GM19043 (cell line): ENCODE data around the gene OSBPL8.
A peak's percentile ranks its signal among the peaks of the same experiment; 100 is the strongest.
"Not testable (repeated sequence)": the region's sequence is repeated elsewhere in the genome, so short reads cannot be mapped to it uniquely, and the experiment has no call there.

Source experiments
- ATAC-seq: cut with Tn5 transposase; IDR thresholded peaks from one replicate; pipeline ENCODE4 v1.9.1; 2021; ENCODE audit warnings: low read depth; ENCODE audit not compliant: unreplicated experiment

OSBPL8 gene

DNA sequence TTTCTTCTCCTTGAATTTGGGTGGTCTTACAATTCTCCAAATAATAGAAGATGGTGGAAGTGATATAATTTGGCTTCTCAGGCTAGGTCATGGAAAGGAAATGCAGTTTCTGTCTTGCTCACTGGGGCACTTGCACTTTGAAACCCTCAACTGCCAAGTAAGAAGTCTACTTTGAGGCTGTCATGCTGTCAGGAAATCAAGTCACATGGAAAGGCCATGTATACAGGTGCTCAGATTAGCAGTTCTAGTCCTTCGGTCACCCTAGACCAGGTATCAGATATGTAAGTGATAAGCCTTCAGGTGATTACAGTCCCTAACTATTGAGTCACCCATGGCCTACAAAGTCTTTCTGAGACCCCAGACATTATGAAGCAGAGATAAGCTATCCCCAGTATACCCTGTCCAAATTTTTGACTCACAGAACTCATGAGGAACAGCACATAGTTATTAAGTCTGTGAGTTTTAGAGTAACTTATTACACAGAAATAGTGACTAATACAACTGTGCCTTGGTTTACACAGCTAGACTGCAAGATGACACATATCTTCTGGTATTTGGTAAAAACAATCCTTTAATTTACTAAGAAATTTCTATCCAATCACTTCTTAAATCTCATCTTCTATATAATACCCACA lies 185.1 kb downstream of the OSBPL8 start:
- no peak for ATAC-seq

DNA sequence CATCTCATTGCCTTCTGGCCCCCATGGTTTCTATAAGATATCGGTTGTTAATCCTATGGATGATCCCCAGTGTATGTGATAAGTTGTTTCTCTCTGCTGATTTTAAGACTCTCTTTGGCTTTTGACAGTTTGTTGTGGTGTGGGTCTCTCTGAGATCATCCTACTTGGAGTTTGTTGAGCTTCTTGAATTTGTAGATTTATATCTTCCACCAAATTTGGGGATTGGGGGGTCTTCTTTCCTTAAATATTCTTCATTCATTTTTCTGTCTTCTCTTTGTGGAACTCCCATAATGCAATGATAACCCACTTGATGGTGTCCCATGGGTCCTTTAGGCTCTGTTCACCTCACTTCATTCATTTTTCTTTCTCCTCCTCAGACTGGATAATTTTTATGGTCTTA lies 191.3 kb downstream of the OSBPL8 start:
- ATAC-seq: no peak

DNA sequence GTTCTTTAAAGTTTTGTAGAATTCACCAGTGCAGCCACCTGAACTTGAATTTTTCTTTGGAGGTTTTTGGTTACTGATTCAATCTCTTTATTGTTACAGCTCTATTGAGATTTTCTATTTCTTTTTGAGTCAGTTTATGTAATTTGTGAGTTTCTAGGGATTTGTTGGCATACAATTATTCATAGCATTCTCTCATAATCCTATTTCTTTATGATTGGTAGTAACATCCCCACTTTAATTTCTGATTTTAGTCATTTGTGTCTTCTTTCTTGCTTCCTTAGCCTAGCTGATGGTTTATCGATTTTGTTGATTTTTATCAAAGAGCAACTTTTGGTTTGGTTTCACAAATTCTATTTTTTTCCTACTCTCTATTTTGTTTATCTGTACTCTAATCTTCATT lies 193.4 kb downstream of the OSBPL8 start:
- ATAC-seq: no peak

DNA sequence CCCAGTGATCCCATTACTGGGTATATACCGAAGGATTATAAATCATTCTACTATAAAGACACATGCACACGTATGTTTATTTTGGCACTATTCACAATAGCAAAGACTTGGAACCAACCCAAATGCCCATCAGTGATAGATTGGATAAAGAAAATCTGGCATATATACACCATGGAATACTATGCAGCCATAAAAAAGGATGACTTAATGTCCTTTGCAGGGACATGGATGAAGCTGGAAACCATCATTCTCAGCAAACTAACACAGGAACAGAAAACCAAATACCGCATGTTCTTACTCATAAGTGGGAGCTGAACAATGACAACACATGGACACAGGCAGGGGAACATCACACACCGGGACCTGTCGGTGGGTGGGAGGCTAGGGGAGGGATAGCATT lies 195.4 kb downstream of the OSBPL8 start:
- not testable (repeated sequence) for ATAC-seq

DNA sequence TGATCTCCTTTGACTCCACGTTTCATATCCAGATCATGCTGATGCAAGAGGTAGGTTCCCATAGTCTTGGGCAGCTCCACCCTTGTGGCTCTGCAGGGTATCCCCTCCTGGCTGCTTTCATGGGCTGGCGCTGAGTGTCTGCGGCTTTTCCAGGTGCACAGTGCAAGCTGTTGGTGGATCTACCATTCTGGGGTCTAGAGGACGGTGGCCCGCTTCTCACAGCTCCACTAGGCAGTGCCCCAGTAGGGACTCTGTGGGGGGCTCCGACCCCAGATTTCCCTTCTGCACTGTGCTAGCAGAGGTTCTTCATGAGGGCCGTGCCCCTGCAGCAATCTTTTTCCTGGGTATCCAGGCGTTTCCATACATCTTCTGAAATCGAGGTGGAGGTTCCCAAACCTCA lies 199.3 kb downstream of the OSBPL8 start:
- no peak for ATAC-seq

DNA sequence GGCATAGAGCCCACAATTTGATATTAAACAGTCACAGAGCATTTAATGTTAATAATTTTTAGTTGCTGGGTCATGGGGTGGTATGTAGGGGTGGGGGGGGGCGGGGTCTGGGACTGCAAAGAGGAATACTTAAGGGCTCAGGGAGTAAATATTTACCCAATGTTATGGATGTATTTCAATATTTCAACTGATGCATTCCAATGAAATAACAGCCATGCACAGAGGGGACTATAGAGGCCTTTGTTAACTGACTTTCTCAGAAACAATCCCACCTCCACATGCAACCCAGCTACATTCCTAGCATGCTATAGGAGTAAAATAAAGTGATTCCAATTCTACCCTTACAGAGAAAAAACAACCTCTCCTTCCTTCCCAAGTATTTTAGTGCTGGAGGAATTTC lies 203.5 kb downstream of the OSBPL8 start:
- no peak for ATAC-seq

DNA sequence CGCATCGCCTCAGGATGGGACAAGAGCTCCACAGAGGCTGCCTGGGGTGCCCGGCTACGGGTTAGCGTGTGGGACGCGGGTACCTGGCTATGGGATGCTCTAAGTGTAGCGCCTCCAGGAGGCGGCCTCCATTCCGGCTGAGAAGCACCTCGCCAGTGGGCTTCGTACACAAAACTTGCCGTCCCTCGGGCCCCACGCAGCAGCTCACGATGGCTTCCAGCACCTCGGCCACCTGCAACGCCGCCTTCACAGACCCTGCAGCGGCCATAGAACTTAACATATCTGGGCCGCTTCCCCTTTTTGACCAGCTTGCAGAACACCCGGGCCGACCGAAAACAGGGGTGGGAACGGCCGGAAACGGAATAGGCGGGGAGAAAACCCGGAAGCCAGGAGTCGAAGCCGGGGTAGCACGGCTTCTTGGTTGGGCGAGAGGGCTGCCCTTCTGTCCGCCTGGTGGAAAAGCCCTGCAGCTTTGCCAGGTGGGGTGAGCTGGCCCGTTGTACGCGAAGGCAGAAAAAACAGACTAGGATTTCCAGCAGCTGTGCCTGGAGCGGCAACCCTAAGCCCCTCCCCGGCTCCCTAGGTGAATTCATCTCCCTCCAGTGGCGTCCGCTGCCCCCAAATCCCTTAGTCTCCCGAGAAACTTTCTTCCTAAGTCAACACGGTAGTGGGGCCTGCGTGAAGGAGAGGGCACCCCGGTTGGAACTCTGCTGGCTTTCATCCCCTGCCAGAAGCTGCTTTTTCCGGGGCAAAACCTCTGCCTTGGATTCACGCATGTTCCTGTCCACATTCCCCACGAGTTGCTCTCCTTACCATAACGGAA lies 211.3 kb downstream of the OSBPL8 start, which contains the start of gene BBS10:
TSS of gene BBS10 (minus strand) at position 337 of the 823 bp plus-strand sequence. CDS start at position 280, 57 bp downstream.
- ATAC-seq: peak; percentile 96

DNA sequence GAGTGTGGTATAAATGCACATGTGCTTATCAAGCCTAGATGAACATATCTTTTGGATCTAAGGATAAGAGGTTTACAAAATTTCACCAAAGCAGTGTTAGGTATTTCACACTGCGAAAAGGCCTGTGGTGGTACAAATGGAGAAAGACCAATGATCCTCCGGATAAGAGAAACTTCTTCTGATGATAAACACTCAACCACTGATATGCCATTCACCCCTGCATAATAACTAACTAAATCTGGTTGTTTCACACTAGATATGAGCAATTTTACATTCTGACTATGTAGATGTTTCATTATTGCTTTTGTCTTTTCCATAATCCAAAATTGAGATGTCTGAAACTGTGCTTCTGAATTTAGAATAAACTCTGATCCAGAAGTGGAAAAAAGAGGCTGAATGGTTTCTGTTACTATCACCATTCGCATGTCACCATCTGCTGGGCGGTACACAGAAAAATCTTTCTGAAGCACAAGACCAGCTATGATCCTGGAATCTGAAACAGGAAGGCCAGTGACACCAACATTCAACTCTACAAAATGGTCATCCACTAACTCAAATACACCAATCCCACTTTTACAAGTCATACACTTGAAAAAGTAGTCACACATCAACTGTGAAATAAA lies 212.7 kb downstream of the OSBPL8 start:
- ATAC-seq: peak; percentile 23

DNA sequence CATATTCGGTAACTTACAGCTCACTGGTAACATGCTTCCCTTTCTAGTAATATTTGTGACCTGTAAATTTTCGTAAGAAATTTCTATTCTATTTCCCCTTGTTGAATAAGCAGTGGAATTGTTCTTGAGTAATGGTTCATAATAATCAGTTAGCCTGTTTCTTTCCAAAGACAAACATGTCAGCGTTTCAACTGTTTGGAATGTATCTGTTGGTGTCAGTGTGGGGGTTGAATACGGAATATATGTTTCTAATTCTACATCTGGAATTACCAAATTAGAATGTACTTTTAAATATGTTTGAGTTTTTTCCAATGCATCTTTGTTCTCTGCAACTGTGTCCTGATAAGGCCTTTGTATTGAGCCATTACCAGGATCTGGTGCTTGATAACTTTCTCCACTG lies 213.3 kb downstream of the OSBPL8 start:
- ATAC-seq: no peak

DNA sequence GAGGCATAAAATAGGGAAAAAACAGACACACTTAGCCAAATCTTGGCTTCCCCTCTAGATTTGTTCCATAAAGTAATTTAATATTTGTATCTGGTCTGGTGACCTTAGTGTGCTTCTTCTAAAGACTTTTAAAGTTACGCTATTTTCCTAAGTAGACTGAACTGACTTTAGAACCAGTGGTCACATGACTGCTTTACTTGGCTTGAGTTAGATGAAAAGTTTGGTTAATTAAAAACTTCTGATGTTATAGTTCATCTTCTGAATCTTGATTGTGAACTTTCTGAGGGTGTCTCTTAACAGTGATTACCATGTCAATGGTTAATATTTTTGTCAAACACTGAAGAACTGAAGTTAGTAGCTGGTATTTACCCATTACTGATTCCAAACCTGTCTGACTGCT lies 214.0 kb downstream of the OSBPL8 start:
- no peak for ATAC-seq

DNA sequence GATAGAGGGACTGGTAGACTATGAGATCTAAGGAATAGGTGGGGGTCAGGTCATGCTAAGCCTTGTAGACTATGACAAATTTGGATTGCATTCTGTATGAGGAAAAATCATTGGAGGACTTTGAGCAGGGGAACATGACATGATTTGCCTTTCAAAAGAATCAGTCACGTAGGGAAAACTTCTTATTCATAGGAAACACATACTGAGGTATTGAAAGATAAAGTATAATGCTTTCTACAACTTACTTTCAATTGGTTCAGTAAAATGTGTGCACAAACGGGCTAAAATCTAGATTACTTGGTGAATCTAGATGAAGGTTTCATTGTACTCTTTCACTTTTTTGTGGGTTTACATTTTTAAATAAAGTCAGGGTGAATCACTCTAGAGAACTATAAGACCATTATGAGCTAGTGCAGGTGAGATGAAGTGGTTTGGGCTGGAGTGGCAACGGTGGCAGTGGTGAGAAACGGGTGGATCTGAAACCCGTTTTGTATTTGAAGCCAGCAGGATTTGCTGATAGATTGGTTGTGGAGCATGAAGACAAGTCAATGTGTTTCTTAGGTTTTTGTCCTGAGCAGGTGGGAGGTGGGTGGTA lies 218.0 kb downstream of the OSBPL8 start:
- ATAC-seq: no peak

DNA sequence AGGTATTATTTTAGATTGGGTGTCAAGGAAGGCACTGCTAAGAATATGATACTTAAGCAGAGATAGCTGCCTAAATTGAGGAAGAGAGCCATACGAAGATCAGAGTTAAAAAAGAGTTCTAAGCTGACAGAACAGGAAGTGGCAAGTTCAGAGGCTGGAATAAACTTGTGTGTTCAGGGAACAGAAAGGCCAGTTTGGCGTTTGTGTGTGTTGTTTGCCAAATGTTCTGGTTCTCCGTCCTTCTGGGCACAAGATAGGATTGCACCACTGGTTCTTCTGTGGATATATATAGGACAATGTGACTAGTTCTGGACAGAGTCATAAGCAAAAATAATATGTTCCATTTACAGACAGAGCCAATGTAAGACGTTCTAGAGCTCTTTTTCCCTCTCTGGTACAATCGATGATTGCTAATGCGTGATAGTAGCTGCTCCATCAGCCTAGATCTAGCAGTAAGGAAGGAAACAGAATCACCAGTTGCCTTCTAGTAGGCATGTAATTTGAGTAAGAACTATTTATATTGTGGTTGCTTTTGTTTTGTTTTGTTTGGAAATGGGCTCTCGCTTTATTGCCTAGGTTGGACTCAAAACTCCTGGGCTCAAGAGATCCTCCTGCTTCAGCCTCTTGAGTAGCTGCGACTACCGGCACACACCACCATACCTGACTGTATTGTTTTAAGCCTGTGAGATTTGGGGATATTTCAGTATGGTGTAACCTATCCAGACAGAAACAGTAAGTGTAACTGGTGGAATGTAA lies 218.7 kb downstream of the OSBPL8 start:
- no peak for ATAC-seq

DNA sequence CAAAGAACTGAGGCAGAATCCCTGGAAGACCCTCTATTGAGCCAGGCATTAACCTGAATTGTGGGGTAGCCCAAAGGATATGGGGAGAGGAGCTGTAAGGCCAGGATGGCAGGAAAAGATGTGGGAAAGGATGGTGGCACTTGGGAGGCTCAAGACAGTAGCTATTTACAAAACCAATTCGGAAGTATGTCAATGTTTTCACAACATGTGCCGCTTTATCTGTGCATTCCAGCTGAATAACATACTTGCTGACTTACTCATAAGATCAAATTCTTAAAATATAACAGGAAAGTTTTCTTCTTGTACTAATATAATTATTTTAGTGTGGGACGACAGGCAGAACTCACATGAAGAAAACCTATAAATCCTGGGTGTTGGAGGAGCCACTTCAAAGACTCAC lies 222.0 kb downstream of the OSBPL8 start:
- ATAC-seq: no peak

DNA sequence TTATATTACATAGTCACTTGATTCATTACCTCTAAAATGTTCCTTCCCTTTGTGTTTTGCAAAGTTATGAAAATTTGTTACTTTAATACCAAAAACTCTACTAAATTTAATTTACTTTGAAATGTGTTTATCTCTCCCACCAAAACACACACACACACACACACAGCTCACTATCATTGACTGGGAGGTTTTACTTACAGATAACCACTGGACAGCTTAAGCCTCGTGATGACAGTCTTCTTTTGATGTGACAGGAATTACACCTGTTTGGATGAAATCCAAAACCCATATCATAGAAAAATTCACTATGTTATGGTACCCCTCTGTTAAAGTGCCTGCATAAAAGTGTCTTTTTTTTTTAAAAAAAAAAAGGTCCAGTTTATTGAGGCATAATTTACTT lies 227.0 kb downstream of the OSBPL8 start:
- ATAC-seq: no peak

DNA sequence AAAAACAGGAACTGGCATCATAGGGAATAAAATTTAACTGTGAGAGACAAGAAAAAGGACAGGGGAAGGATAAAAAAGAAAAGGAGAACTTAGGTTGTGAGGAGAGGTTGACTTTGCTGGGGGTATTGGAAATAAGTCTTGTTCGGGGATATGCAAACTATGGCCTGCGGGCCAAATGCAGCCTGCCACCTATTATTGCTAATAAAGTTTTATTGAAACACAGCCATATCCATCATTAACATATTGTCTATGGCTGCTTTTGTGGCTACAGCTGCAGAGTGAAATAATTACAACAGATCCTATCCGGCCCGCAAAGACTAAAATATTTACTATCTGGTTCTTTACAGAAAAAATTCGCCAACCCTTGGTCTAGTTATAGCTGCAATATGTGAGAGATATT lies 230.0 kb downstream of the OSBPL8 start:
- no peak for ATAC-seq

DNA sequence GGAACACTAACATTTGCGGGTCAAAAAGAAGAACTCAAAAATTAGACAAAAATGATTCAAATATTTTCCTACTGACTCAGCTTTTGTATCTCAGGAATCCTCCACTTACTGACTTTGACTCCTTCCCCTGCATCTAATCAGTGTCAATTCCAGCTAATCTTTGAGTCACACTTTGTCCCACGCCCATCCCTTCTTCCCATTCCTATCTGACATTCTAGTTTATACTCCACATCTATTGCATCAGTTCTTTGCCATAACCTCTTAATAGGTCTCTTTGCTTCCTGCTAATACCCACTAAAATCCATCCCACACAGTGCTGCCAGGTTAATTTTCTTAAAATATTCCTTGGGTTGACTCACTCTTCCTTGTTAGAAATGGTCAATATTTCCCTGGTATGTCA lies 230.4 kb downstream of the OSBPL8 start:
- no peak for ATAC-seq

DNA sequence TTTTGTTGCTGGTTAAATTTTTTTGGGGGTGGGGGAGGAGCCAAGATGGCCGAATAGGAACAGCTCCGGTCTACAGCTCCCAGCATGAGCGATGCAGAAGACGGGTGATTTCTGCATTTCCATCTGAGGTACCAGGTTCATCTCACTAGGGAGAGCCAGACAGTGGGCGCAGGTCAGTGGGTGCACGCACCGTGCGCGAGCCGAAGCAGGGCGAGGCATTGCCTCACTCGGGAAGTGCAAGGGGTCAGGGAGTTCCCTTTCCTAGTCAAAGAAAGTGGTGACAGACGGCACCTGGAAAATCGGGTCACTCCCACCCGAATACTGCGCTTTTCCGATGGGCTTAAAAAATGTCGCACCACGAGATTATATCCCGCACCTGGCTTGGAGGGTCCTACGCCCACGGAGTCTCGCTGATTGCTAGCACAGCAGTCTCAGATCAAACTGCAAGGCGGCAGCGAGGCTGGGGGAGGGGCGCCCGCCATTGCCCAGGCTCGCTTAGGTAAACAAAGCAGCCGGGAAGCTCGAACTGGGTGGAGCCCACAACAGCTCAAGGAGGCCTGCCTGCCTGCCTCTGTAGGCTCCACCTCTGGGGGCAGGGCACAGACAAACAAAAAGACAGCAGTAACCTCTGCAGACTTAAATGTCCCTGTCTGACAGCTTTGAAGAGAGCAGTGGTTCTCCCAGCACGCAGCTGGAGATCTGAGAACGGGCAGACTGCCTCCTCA lies 239.8 kb downstream of the OSBPL8 start:
- ATAC-seq: not testable (repeated sequence)

DNA sequence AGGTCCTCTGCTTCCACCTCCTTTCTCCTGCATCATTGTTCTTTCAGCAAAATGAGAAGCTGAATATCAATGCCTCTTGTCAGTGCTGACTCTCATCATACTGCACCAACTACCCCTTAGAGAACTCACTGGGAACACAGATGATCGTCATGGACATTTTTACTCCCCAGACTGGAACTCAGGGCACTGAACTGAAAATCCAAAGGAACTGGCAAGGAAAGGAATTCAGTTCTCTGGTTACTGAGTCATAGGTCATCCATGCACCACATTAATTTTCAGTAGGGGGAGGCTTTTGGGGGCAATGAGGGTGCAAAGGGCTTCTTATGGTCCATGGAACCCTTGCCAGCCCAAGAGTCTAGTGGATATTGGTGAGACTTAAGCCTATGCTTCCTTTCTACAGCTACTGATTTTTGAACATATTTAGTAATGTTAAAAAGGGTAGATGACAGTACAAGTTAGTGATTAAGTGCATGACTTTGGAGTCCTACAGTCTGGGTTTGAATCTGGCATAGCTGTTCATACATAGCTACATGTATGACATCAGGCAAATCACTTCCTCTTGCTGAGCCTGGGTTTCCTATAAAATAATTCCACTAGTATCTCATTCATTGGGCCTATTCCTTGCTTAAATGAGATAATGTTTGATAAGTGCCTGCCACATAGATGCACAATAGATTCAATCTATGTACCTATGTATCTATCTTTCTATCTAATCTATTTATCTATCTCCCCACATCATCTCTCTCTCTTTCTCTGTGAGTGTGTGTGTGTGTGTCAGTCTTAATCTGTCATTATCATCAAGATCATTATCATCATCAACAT lies 240.6 kb downstream of the OSBPL8 start:
- ATAC-seq: no peak

DNA sequence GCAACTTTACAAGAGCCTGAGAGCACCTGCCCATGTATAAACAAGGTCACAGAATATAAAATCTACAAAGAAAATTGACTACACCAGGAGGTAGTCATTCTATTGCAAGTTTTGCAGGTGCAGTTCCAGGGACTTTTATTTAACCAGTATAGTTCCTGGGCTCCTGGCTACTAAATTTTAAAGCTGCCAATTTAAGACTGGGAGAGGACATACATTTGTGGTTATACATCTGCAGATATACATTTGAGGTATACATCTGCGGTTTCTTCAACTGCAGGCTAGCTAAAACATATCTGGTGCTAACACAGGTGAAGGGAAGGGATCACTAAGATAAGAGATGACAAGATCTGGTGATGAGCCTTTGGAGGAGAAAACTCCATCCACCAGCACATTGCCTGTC lies 241.6 kb downstream of the OSBPL8 start:
- no peak for ATAC-seq
